Fibroblast of lung (primary cell): Measurements from ENCODE around the gene HRH4.

Experiments
- EZH2 ChIP-seq: IDR thresholded peaks from 2 replicates; pipeline ENCODE4 v1.5.1; 2012; ENCODE audit warnings: low read length, control low read depth, mild to moderate bottlenecking; ENCODE audit errors: missing control alignments
- TF ChIP-seq, protein P1 (sequence below), 2 donors: IDR thresholded peaks in 1 of 2; conservative IDR thresholded peaks in 1 of 2; 1 replicate in 1 of 2; 2 replicates in 1 of 2; pipeline ENCODE4 v1.5.1; 2011 to 2012; ENCODE audit warnings: low read length in 2 of 2, control low read depth in 1 of 2, inconsistent platforms in 1 of 2, low read depth in 1 of 2, mild to moderate bottlenecking in 1 of 2

DNA sequence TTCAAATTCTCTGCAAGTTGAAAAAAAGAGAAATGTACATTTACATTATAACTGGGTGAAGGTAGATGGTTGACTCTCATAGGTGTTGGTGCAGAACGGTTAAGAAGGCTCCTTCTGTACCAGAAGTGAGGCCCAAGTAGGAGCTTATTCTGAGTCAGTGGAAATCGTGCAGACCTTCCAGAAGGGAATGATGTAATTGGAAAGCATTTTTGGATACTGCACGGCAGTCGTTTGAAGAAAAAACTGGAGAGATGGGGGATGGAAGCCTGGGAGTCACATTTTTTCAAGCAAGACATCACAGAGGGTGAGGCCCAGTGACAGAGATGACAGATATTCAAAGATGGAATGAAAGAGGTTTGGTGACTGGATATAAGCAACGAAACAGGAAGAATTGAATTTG is 39.4 kb downstream of the HRH4 start:
- TF ChIP-seq, protein P1, sequence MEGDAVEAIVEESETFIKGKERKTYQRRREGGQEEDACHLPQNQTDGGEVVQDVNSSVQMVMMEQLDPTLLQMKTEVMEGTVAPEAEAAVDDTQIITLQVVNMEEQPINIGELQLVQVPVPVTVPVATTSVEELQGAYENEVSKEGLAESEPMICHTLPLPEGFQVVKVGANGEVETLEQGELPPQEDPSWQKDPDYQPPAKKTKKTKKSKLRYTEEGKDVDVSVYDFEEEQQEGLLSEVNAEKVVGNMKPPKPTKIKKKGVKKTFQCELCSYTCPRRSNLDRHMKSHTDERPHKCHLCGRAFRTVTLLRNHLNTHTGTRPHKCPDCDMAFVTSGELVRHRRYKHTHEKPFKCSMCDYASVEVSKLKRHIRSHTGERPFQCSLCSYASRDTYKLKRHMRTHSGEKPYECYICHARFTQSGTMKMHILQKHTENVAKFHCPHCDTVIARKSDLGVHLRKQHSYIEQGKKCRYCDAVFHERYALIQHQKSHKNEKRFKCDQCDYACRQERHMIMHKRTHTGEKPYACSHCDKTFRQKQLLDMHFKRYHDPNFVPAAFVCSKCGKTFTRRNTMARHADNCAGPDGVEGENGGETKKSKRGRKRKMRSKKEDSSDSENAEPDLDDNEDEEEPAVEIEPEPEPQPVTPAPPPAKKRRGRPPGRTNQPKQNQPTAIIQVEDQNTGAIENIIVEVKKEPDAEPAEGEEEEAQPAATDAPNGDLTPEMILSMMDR (conservative IDR thresholded peaks at IDR 0.05 in 1 of 2, IDR thresholded peaks at IDR 0.05 in 1 of 2; ENCODE audit: low read depth in 1 of 2, low read length in 2 of 2), result no peak
- no peak for TF ChIP-seq EZH2
